HuH-7 (cell line): ENCODE data around the gene FAP.

Source experiments
- DNase-seq: peaks from one replicate; pipeline ENCODE4 v3.0.0; 2011; ENCODE audit warnings: low spot score

Gene FAP

DNA sequence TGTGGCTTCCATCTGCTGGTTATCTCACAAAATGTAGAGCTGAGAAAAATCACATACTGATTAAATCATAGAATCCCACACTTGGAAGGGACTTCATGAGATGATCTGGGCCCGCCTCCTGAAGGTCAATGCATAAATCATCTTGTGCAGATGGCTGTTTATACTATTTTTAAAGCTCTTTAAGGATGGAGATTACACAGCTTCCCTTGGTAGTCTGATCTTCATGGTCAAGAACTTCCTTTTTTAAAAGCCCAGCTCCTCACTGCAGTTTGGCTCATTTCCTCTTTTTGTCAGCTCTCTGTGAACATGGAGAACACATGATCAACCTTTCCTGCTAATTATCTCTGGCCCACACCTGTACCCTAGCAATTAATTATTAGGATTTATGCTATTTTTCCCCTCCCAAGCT is 117.1 kb downstream of the FAP start:
- no peak for DNase-seq

DNA sequence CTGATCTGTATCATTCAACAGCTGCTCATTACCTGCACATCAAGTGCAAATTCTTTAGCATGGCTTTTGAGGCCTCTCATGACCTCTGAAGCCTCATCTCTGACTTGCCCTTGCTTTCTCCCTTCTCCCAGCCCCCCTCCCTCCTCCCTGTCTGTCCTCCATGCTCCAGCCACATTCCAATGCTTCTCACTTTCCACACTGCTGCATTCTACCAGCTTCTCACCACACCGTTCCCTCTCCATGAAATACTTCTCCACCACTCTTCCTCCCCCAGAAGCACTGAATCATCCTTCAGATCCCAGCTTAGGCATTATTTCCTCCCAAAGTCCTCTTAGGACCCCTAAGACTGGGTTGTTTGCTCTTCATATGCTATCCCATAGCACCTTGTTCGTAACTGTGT is 118.1 kb downstream of the FAP start:
- no peak for DNase-seq

DNA sequence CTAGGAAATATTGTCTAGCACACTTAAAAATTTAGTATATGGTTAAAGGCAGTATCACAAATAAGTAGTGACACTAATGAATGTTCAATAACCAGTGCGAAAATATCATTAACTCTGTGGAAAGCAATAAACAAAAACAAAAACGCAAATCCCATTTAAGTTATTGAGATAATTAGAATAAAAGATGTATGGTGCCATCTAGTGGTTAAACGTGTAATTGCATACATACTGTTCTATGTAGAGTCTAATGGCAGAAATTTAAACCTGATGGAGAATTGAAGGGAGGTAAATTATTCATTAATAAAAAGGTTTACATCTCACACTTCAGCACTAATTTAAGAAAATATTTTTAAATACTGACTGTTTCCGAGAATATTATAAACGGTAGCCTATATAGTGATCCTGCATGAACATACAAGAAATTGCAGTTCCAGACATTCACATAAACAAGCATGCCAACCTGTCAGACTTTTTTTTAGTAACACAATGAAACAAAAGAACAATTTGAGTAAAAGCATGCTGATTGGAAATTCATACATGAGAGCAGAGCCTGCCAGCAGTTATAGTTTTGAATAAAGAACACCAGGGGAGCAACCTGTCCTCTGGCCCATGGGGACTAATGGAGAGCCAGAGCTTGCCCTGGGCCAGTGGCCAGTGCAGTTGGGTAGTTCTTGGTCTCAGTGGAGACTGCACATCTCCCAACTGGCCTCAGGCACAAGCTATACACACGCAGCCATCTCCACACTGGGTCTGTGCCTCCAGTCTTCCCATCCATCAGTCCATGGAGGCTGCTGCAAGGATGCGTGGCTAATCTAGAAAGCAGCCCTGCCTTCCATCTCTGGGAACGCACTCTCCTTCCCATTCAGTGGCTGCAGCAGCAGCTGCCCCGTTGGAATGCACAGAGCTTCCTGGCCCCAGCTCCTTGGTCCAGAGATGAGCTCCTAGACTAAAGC is 119.2 kb downstream of the FAP start:
- peak; percentile 28 for DNase-seq
